Muscle layer of duodenum (tissue), 2 donors: ENCODE results near the gene CLRN3.

Experiments
- H3K27ac ChIP-seq: one replicate; pipeline ENCODE4 v1.7.0; 2013; ENCODE audit warnings: mild to moderate bottlenecking, low read length
- H3K27me3 ChIP-seq: one replicate; pipeline ENCODE4 v1.7.0; 2013; ENCODE audit warnings: low read depth, mild to moderate bottlenecking, control low read depth, low read length
- H3K36me3 ChIP-seq, 2 donors: one replicate each; pipeline ENCODE4 v1.7.0; 2013; ENCODE audit warnings: low read length in 2 of 2, control low read depth in 1 of 2, mild to moderate bottlenecking in 1 of 2; ENCODE audit not compliant: insufficient read depth in 2 of 2, control insufficient read depth in 1 of 2
- H3K4me1 ChIP-seq, 2 donors: one replicate each; pipeline ENCODE4 v1.7.0; 2013; ENCODE audit warnings: low read length in 2 of 2, mild to moderate bottlenecking in 2 of 2, control low read depth in 1 of 2, moderate library complexity in 1 of 2; ENCODE audit not compliant: insufficient read depth in 2 of 2, control insufficient read depth in 1 of 2
- H3K4me3 ChIP-seq, 2 donors: one replicate each; pipeline ENCODE4 v1.7.0; 2013; ENCODE audit warnings: low read length in 2 of 2, low read depth in 1 of 2, mild to moderate bottlenecking in 1 of 2
- H3K9me3 ChIP-seq, 2 donors: one replicate each; pipeline ENCODE4 v1.7.0; 2013; ENCODE audit warnings: low read length in 2 of 2, control low read depth in 1 of 2, mild to moderate bottlenecking in 1 of 2; ENCODE audit not compliant: control insufficient read depth in 1 of 2
- donor health status: healthy.

CLRN3 gene

DNA sequence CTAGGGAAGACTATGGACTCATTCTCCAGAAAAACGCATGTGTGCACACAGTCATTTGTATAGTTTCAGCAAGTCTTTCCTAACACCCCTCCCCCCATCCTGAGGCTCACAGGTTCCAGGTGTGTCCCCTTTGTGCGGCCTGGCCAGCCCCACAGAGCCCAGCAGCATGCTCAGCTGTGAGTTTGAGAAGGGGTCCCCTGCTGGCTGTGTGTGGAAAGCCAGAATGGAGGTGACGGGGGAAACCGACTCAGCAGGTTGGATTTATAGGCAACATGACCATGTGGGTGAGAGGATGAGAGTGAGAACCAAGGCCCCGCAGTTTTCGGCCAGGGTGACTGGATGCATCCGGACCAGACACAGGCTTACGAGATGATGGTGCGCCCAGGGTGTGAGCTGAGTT, 24.1 kb upstream of the CLRN3 start:
- H3K27me3 ChIP-seq, result no peaks in the 10 kb centered on the region
- H3K9me3 ChIP-seq, result no peaks in the 10 kb centered on the region

DNA sequence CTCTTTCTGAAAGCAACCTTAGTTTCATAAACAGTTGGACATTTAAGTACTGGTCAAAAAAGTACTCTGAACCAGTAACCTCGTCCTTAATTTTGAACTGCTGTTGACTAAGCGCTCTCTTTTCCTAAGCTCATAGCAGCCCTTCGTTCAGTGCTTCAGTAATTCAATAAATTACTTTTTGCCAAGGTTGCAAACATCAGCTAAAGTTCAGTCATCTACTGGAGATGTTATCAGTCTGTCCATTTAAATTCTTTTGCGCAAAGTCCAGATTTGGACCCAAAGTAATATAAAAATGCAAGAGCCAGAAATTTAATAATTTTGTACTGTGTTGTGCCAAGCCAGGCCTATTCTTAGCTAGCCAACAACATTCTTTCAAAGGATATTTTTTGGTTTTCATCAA, 22.6 kb upstream of the CLRN3 start:
- Histone ChIP-seq H3K4me3 (no peak overlapping the region), H3K4me1 (peaks cover 5 to 6% of the 10 kb centered on the region in 2 donors), H3K9me3 (no peaks in the 10 kb centered on the region), H3K27ac (no peak overlapping the region), H3K27me3 (no peaks in the 10 kb centered on the region), H3K36me3 (no peaks in the 10 kb centered on the region)

More for the DNA sequence above, 24.1 kb upstream of the CLRN3 start:
- H3K4me1 ChIP-seq, result peaks cover 6 to 14% of the 10 kb centered on the region in 2 donors
- no peaks in the 10 kb centered on the region for H3K36me3 ChIP-seq
- no peak overlapping the region for H3K27ac ChIP-seq
- H3K4me3 ChIP-seq, result no peak overlapping the region

- Histone ChIP-seq H3K36me3 (no peaks in the 10 kb centered on the region), H3K4me3 (no peak overlapping the region), H3K4me1 (peaks cover 0 to 6% of the 10 kb centered on the region in 2 donors), H3K9me3 (no peaks in the 10 kb centered on the region), H3K27ac (no peak overlapping the region), H3K27me3 (no peaks in the 10 kb centered on the region)
Observed at GRCh38 chr10:127913368-127913759, 20.6 kb upstream of the CLRN3 start.

GRCh38 chr10:127912607-127913367, 20.0 kb upstream of the CLRN3 start:
- H3K4me3 ChIP-seq, result no peak overlapping the region
- peaks cover 0 to 12% of the 10 kb centered on the region in 2 donors for H3K4me1 ChIP-seq
- H3K27me3 ChIP-seq, result peaks cover 3% of the 10 kb centered on the region
- H3K36me3 ChIP-seq, result no peaks in the 10 kb centered on the region
- no peaks in the 10 kb centered on the region for H3K9me3 ChIP-seq
- no peak overlapping the region for H3K27ac ChIP-seq

DNA sequence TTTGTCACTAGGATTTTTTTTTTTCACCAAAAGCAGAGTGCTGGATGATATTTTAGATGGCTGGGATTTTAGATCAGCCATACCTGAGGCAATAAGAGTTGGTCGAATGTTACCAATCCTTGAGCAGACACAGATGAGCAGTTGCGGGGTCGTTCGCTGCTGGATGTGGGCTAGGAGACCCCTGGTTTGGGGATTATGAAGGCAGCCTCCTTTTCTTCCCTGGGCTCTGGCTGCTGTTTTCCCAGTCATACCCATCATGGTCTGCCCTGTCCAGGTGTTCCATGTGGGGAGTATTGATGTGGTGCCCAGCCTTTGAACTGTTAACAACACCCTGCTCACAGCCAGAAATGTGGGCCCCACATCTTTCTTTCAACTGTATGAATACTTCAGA, 19.1 kb upstream of the CLRN3 start:
- Histone ChIP-seq H3K27ac (no peak overlapping the region), H3K4me3 (no peak overlapping the region), H3K36me3 (no peaks in the 10 kb centered on the region), H3K4me1 (peaks cover 0 to 17% of the 10 kb centered on the region in 2 donors), H3K9me3 (no peaks in the 10 kb centered on the region), H3K27me3 (peaks cover 3% of the 10 kb centered on the region)

DNA sequence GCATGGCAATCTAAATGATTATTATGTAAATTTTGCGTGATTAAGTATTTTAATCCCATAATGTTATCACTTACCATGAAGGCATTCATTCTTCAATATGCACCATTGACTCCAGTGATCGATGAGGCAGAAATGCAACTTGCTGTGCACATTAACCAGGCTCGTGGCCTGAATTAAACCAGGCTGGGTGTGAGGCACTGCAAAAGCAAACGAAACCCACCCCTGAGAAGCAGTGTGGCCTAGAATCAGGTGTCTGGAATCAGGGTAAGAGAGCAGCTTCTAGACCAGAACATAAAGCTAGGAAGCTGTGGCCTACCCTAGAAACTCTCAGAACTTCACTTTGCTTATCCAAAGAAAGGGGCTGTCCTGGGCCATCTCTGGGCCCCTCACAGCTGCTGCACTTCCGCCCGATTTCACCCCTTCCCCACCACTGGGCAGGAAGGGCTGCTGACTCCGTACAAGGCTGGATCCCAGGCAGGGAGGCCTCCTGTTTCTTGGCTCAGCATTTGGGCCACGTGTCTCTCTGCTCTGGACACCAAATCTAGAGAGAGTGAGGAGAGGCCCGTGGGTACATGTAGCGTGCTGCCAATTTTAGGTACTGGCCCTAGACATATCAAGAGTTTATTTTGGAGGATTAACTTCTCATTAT, 18.6 kb upstream of the CLRN3 start:
- Histone ChIP-seq H3K36me3 (no peaks in the 10 kb centered on the region), H3K9me3 (no peaks in the 10 kb centered on the region), H3K4me3 (no peak overlapping the region), H3K4me1 (peaks cover 0 to 21% of the 10 kb centered on the region in 2 donors), H3K27me3 (peaks cover 3% of the 10 kb centered on the region), H3K27ac (no peak overlapping the region)

DNA sequence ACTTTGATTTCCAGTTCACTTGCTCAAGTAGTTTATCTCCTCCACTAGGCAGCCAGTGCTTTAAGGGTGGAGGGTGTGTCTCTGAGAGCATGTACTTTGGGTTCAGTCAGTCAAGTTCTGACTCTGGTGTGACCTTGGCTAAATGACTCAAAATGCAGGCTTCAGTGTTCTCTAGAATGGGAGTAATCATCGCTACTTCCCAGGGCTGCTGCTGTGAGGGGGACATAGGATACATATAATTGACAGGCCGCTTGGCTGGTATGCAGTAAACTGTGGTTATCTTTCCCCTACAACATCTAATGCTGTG, 17.7 kb upstream of the CLRN3 start:
- peaks cover 3% of the 10 kb centered on the region for H3K27me3 ChIP-seq
- peaks cover 0 to 23% of the 10 kb centered on the region in 2 donors for H3K4me1 ChIP-seq
- no peaks in the 10 kb centered on the region for H3K36me3 ChIP-seq
- H3K9me3 ChIP-seq, result no peaks in the 10 kb centered on the region
- no peak overlapping the region for H3K27ac ChIP-seq
- no peak overlapping the region for H3K4me3 ChIP-seq

DNA sequence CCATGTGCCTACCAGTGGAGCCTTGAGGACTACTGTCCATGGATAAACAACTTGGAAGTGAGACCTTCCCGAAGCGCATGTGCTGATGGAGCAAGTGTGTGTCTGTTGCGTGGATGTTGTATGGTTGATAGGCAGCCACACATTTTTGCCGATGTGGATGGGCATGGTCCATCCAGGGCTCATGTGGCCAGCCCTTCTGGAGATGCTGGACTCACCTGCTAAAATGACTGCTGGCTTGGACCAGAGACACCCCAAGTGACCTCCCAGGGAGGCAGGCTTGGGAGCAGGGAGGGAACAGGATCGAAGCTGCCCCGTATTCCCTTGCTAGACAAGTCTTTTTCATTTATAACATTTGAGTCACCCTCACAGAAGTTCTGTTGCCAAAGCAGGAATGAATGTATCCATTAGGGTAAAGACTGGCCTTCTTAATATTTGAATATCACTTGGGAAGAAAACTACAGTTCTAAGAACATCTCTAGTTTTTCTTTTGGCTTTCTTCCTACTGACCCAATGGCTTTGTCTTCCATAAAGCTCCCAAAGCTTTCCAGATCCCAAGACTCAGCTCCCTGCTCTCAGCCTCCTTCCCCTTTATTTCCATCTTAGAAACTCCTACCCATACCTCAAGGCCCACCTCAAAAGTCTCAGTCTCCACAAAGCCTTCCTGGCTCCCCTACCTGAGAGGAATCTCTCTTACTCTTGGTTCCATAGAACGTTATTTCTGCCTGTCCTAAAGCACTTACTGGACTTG, 17.1 kb upstream of the CLRN3 start:
- no peak overlapping the region for H3K27ac ChIP-seq
- no peaks in the 10 kb centered on the region for H3K36me3 ChIP-seq
- no peak overlapping the region for H3K4me3 ChIP-seq
- H3K4me1 ChIP-seq, result peaks cover 0 to 23% of the 10 kb centered on the region in 2 donors
- H3K27me3 ChIP-seq, result peaks cover 3% of the 10 kb centered on the region
- H3K9me3 ChIP-seq, result no peaks in the 10 kb centered on the region

DNA sequence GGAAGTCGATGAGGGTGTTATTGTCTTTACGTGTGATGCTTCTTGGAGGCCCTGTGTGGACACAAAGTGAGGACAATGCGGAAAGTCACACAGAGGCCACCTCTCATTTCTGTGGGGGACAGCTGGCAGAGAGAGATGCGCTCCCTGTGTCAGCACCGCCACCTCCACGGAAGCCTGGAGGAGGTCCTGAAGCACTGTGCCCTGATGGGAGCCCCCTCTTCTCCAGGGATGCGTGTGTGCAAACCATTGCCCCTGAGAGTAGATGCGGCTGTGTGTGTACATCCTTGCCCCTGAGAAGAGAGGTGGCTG, 16.2 kb upstream of the CLRN3 start:
- no peak overlapping the region for H3K27ac ChIP-seq
- H3K9me3 ChIP-seq, result no peaks in the 10 kb centered on the region
- peaks cover 0 to 23% of the 10 kb centered on the region in 2 donors for H3K4me1 ChIP-seq
- H3K36me3 ChIP-seq, result no peaks in the 10 kb centered on the region
- no peak overlapping the region for H3K4me3 ChIP-seq
- H3K27me3 ChIP-seq, result peaks cover 3% of the 10 kb centered on the region

- peaks cover 3% of the 10 kb centered on the region for H3K27me3 ChIP-seq
- peak overlapping the region; percentile 65 for H3K27ac ChIP-seq
- no peaks in the 10 kb centered on the region for H3K36me3 ChIP-seq
- peak overlapping the region; percentile 55 to 66 for H3K4me3 ChIP-seq
- H3K4me1 ChIP-seq, result peaks cover 0 to 23% of the 10 kb centered on the region in 2 donors
- no peaks in the 10 kb centered on the region for H3K9me3 ChIP-seq
Observed at GRCh38 chr10:127908106-127908958, 15.6 kb upstream of the CLRN3 start.
